Loucy (cell line): Measurements from ENCODE around the gene ANK3.

ENCODE experiments used
- CTCF ChIP-seq: fragments of 200-600 bp; sonication (generic); conservative IDR thresholded peaks from 2 replicates; pipeline ENCODE4 v1.5.1; 2014; ENCODE audit warnings: mild to moderate bottlenecking, antibody characterized with exemption, low read length
- EZH2phosphoT487 ChIP-seq: fragments of 200-600 bp; IDR thresholded peaks from 2 replicates; pipeline ENCODE4 v1.6.1; 2018; ENCODE audit warnings: antibody characterized with exemption, mild to moderate bottlenecking, moderate library complexity, borderline replicate concordance

DNA sequence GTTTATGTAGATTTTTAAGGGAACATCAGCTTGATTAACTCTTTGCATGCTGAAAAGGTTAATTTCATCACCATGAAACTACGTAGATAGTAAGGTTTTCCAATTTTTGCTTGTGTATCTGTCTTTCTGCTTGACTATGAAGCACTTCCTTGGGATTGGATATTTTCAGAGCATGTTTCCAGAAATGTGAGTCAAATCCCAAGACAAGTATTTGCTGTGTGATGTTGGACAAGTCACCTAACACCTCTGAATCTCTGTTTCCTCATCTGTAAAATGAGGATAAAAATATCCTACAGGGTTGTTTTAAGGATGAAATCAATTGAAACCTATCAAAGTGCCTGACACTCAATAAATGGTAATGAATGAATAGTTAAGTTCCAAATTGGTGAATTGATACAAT, 42.4 kb downstream of the ANK3 start:
- TF ChIP-seq EZH2phosphoT487 (no peak), CTCF (no peak)
